ENCODE measurements around the gene TACR2.

Gene TACR2

GRCh38 chr10:69361303-69361614 is 55.5 kb downstream of the TACR2 start:
- no peak overlapping the region for H3K9ac ChIP-seq (ENCODE audit: low read depth, low read length)
- no peaks in the 10 kb centered on the region; the same call in 1 of the 2 replicates for H3K79me2 ChIP-seq (ENCODE audit: insufficient read depth, low read length)
- no peaks in the 10 kb centered on the region for H3K9me3 ChIP-seq (ENCODE audit: insufficient read depth, low read length, severe bottlenecking)
- no peak overlapping the region for H3K4me2 ChIP-seq (ENCODE audit: insufficient read depth, low read length)
- no peaks in the 10 kb centered on the region for H3K4me1 ChIP-seq (ENCODE audit: insufficient read depth, low read length)
- no peak overlapping the region for H3K27ac ChIP-seq (ENCODE audit: low read length)
- H3K36me3 ChIP-seq (ENCODE audit: insufficient read depth, low read length), result peaks cover 54% of the 10 kb centered on the region
- H4K20me1 ChIP-seq (ENCODE audit: insufficient read depth, low read length), result peaks cover 28% of the 10 kb centered on the region
- H3K4me3 ChIP-seq (ENCODE audit: low read depth in 1 of 2, low read length in 2 of 2), result no peak overlapping the region
- no peak overlapping the region for H2AFZ ChIP-seq (ENCODE audit: low read depth, low read length)
- no peak for DNase-seq
- no peaks in the 10 kb centered on the region for H3K27me3 ChIP-seq (ENCODE audit: insufficient read depth, low read length, poor library complexity)
- ATAC-seq (ENCODE audit: insufficient read depth, low read depth), result no peak
- no peak for TF ChIP-seq EZH2 (IDR thresholded peaks at IDR 0.05; ENCODE audit: borderline replicate concordance, low read depth, low read length, severe bottlenecking)
- TF ChIP-seq, protein P1, sequence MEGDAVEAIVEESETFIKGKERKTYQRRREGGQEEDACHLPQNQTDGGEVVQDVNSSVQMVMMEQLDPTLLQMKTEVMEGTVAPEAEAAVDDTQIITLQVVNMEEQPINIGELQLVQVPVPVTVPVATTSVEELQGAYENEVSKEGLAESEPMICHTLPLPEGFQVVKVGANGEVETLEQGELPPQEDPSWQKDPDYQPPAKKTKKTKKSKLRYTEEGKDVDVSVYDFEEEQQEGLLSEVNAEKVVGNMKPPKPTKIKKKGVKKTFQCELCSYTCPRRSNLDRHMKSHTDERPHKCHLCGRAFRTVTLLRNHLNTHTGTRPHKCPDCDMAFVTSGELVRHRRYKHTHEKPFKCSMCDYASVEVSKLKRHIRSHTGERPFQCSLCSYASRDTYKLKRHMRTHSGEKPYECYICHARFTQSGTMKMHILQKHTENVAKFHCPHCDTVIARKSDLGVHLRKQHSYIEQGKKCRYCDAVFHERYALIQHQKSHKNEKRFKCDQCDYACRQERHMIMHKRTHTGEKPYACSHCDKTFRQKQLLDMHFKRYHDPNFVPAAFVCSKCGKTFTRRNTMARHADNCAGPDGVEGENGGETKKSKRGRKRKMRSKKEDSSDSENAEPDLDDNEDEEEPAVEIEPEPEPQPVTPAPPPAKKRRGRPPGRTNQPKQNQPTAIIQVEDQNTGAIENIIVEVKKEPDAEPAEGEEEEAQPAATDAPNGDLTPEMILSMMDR (IDR thresholded peaks at IDR 0.05; ENCODE audit: borderline replicate concordance, extremely low read depth, low read length, poor library complexity, severe bottlenecking), result no peak

DNA sequence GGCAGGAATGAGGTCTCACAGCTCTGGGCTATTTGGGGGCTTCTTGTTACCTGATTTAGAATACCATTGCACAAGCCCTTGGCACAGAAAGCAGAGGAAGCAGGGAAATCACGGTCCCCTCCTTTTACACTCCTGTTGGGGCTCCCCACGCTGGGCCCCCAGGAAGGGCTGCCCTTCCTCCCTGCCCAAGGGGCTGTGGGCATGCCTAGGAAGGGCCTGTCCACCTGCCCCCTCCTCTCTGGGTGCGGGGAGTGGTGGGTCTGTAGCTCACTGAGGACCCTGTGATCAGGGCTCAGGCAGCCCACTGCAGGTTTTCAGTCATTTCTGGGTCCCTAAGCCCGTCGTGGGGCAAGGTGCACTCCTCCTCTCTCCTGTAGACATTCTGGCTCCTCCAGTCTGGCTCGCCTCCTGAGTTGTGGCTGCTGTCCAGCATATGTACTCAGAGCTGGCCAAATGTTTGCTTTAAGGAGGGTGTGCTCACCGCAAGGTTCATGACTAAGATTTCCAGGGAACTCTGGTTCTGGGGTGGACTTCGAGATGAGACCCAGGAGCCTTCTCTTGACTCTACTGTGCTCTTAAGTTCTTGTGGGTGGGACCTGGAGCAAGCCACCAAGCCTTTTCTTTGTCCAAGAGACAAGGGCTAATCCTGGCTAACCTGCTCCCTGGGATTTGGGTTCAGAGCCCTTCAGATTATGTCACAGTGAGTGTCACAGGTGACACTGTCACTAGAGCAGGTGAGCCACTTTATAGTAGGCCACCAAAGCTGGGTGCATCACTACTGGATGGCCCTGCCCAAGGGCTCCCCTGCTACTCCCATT is 56.0 kb downstream of the TACR2 start:
- H3K36me3 ChIP-seq (ENCODE audit: insufficient read depth, low read length), result peaks cover 49% of the 10 kb centered on the region
- ATAC-seq (ENCODE audit: insufficient read depth, low read depth), result no peak
- peaks cover under 1% of the 10 kb centered on the region; the same call in 1 of the 2 replicates for H3K79me2 ChIP-seq (ENCODE audit: insufficient read depth, low read length)
- no peak overlapping the region for H3K27ac ChIP-seq (ENCODE audit: low read length)
- H3K4me1 ChIP-seq (ENCODE audit: insufficient read depth, low read length), result no peaks in the 10 kb centered on the region
- TF ChIP-seq, protein P1 (IDR thresholded peaks at IDR 0.05; ENCODE audit: borderline replicate concordance, extremely low read depth, low read length, poor library complexity, severe bottlenecking), result no peak
- DNase-seq, result no peak
- H3K4me3 ChIP-seq (ENCODE audit: low read depth in 1 of 2, low read length in 2 of 2), result no peak overlapping the region
- no peak overlapping the region for H3K9ac ChIP-seq (ENCODE audit: low read depth, low read length)
- peaks cover 26% of the 10 kb centered on the region for H4K20me1 ChIP-seq (ENCODE audit: insufficient read depth, low read length)
- H3K4me2 ChIP-seq (ENCODE audit: insufficient read depth, low read length), result no peak overlapping the region
- no peak overlapping the region for H2AFZ ChIP-seq (ENCODE audit: low read depth, low read length)
- no peaks in the 10 kb centered on the region for H3K9me3 ChIP-seq (ENCODE audit: insufficient read depth, low read length, severe bottlenecking)
- H3K27me3 ChIP-seq (ENCODE audit: insufficient read depth, low read length, poor library complexity), result no peaks in the 10 kb centered on the region

GRCh38 chr10:69359594-69359993 is 57.1 kb downstream of the TACR2 start:
- TF ChIP-seq EZH2 (IDR thresholded peaks at IDR 0.05; ENCODE audit: borderline replicate concordance, low read depth, low read length, severe bottlenecking), result no peak
- TF ChIP-seq, protein P1 (IDR thresholded peaks at IDR 0.05; ENCODE audit: borderline replicate concordance, extremely low read depth, low read length, poor library complexity, severe bottlenecking), result no peak
- H3K79me2 ChIP-seq (ENCODE audit: insufficient read depth, low read length), result peaks cover 2% of the 10 kb centered on the region; the same call in 1 of the 2 replicates
- no peak overlapping the region for H3K27ac ChIP-seq (ENCODE audit: low read length)

More at GRCh38 chr10:69359594-69359993, 57.1 kb downstream of the TACR2 start:
- H3K9ac ChIP-seq (ENCODE audit: low read depth, low read length), result no peak overlapping the region
- no peaks in the 10 kb centered on the region for H3K4me1 ChIP-seq (ENCODE audit: insufficient read depth, low read length)
- no peak overlapping the region for H3K4me3 ChIP-seq (ENCODE audit: low read depth in 1 of 2, low read length in 2 of 2)
- H3K27me3 ChIP-seq (ENCODE audit: insufficient read depth, low read length, poor library complexity), result no peaks in the 10 kb centered on the region
- no peak overlapping the region for H3K4me2 ChIP-seq (ENCODE audit: insufficient read depth, low read length)
- H2AFZ ChIP-seq (ENCODE audit: low read depth, low read length), result no peak overlapping the region
- ATAC-seq (ENCODE audit: insufficient read depth, low read depth) (no peak), DNase-seq (no peak)
- H3K9me3 ChIP-seq (ENCODE audit: insufficient read depth, low read length, severe bottlenecking), result no peaks in the 10 kb centered on the region
- H3K36me3 ChIP-seq (ENCODE audit: insufficient read depth, low read length), result peaks cover 38% of the 10 kb centered on the region
- peaks cover 26% of the 10 kb centered on the region for H4K20me1 ChIP-seq (ENCODE audit: insufficient read depth, low read length)

All from DND-41 (cell line).